Measurements from ENCODE around the gene C6orf89.

C6orf89 gene

GRCh38 chr6:36840432-36841403, 45.0 kb upstream of the C6orf89 start:
- Histone ChIP-seq H3K4me3 (peak overlapping the region; percentile 77; the same call in 1 of the 2 replicates), H3K36me3 (ENCODE audit: insufficient read depth, low read length) (no peaks in the 10 kb centered on the region), H3K9me3 (ENCODE audit: low read depth, low read length) (no peaks in the 10 kb centered on the region), H3K9ac (ENCODE audit: insufficient read length) (no peak overlapping the region), H3K27ac (no peak overlapping the region)
- no peak for DNase-seq (ENCODE audit: low read depth, low spot score)
- TF ChIP-seq POLR2AphosphoS5 (IDR thresholded peaks at IDR 0.05; ENCODE audit: borderline replicate concordance, low read depth, low read length) (no peak), FOXP2 (optimal IDR thresholded peaks at IDR 0.05; ENCODE audit: control extremely low read depth, extremely low read length, insufficient read depth) (no peak), EZH2 (IDR thresholded peaks at IDR 0.05) (no peak)

- DNase-seq (ENCODE audit: low read depth, low spot score) = no peak
Observed at GRCh38 chr6:36841756-36842155, 44.0 kb upstream of the C6orf89 start.

GRCh38 chr6:36843170-36843569, 42.6 kb upstream of the C6orf89 start:
- TF ChIP-seq POLR2AphosphoS5 (IDR thresholded peaks at IDR 0.05; ENCODE audit: borderline replicate concordance, low read depth, low read length) (no peak), FOXP2 (optimal IDR thresholded peaks at IDR 0.05; ENCODE audit: control extremely low read depth, extremely low read length, insufficient read depth) (no peak), EZH2 (IDR thresholded peaks at IDR 0.05) (no peak)
- H3K36me3 ChIP-seq (ENCODE audit: insufficient read depth, low read length) = no peaks in the 10 kb centered on the region
- H3K9me3 ChIP-seq (ENCODE audit: low read depth, low read length) = no peaks in the 10 kb centered on the region
- H3K27ac ChIP-seq = no peak overlapping the region
- no peak overlapping the region for H3K9ac ChIP-seq (ENCODE audit: insufficient read length)
- H3K4me3 ChIP-seq = no peak overlapping the region
- DNase-seq (ENCODE audit: low read depth, low spot score) = no peak

More at GRCh38 chr6:36841756-36842155, 44.0 kb upstream of the C6orf89 start:
- no peaks in the 10 kb centered on the region for H3K36me3 ChIP-seq (ENCODE audit: insufficient read depth, low read length)
- no peak overlapping the region for H3K27ac ChIP-seq
- TF ChIP-seq FOXP2 (optimal IDR thresholded peaks at IDR 0.05; ENCODE audit: control extremely low read depth, extremely low read length, insufficient read depth) = no peak
- TF ChIP-seq POLR2AphosphoS5 (IDR thresholded peaks at IDR 0.05; ENCODE audit: borderline replicate concordance, low read depth, low read length) = no peak
- TF ChIP-seq EZH2 (IDR thresholded peaks at IDR 0.05) = no peak
- no peak overlapping the region for H3K9ac ChIP-seq (ENCODE audit: insufficient read length)
- no peaks in the 10 kb centered on the region for H3K9me3 ChIP-seq (ENCODE audit: low read depth, low read length)
- H3K4me3 ChIP-seq = no peak overlapping the region

DNA sequence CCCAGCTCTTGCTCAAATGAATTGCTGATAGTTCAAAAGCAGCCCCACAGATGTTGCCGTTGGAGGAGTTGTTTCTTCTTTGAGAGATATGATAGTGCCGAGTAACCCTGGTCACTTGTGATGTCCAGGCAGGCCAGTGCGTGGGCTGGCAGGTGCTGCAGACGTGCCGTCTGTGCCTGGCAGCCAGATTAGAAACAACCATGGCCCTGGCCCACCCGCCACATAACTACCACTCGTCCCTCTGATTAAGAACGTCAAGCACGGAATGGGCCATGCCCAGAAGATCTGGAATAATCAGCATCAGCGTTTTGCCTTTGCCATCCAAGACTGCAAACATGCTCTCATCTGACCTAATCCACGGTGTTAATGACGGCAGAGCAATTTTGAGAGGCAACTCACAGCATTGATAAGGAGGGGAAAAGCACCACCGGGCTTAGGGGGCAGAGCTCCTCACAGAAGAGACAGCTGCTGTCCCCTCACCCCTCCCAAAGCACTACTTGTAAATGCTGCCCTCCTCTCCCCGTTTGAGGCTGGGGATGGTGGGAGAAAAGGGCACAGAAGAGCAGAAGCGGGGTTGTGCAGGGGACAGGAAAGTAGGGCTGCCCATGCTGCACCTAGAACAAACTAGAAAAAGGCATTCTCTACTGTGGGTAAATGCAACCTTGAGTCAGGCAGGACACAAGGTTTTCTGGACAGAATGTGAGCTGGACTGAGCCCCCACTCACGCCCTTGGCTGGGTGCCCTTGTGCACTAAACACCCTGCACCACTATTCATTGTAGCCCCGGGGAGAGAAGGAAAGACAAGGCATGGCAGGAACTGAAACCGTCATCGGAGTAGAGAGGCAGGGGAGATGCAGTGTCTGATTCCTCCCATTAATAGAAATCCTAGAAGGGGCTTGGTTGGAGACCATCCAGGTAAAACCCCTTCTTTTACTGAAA, 41.3 kb upstream of the C6orf89 start:
- no peak overlapping the region for H3K9ac ChIP-seq (ENCODE audit: insufficient read length)
- no peaks in the 10 kb centered on the region for H3K9me3 ChIP-seq (ENCODE audit: low read depth, low read length)
- H3K36me3 ChIP-seq (ENCODE audit: insufficient read depth, low read length) = no peaks in the 10 kb centered on the region
- TF ChIP-seq FOXP2 (optimal IDR thresholded peaks at IDR 0.05; ENCODE audit: control extremely low read depth, extremely low read length, insufficient read depth) = no peak
- no peak for TF ChIP-seq EZH2 (IDR thresholded peaks at IDR 0.05)
- no peak for TF ChIP-seq POLR2AphosphoS5 (IDR thresholded peaks at IDR 0.05; ENCODE audit: borderline replicate concordance, low read depth, low read length)
- H3K4me3 ChIP-seq = no peak overlapping the region
- no peak for DNase-seq (ENCODE audit: low read depth, low spot score)
- no peak overlapping the region for H3K27ac ChIP-seq

DNA sequence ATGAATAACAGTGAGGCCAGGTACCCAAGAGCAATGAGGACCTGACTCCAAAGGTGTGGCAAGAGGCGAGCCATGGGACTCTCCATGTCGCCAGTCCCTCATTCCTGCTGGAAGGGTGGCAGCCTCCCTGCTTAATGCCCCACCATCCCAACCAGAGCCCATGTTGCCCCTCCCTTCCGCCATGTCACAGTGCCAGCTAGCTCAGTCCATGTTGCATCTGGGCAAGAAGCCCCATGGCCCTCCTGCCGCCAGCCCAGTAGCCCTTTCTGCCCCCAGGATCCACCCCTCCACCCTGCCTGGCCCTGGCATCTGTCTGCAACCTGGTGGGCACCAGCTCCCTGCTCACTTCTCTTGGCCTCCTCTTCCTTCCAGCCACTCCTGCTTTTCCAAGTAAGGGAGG, 40.5 kb upstream of the C6orf89 start:
- no peaks in the 10 kb centered on the region for H3K36me3 ChIP-seq (ENCODE audit: insufficient read depth, low read length)
- no peak for TF ChIP-seq FOXP2 (optimal IDR thresholded peaks at IDR 0.05; ENCODE audit: control extremely low read depth, extremely low read length, insufficient read depth)
- no peak for TF ChIP-seq EZH2 (IDR thresholded peaks at IDR 0.05)
- H3K27ac ChIP-seq = no peak overlapping the region
- no peak overlapping the region for H3K9ac ChIP-seq (ENCODE audit: insufficient read length)
- no peaks in the 10 kb centered on the region for H3K9me3 ChIP-seq (ENCODE audit: low read depth, low read length)
- no peak for DNase-seq (ENCODE audit: low read depth, low spot score)
- H3K4me3 ChIP-seq = no peak overlapping the region

DNA sequence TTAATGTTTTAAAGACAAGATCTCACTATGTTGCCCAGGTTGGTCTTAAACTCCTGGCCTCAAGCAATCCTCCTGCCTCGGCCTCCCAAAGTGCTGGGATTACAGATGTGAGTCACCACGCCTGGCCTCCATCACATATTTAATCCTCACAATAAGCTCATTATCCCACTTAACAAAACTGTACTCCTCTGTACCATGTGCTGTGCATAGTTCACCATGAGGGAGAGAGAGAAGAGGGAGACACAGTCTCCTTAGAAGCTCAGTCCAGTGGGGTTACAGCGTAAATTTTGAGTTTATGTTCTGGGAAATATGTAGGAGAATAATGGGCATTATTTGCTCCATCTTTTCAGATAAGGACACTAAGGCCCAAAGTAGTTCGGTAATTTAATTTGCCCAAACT, 38.6 kb upstream of the C6orf89 start:
- no peak for DNase-seq (ENCODE audit: low read depth, low spot score)
- no peak for TF ChIP-seq POLR2AphosphoS5 (IDR thresholded peaks at IDR 0.05; ENCODE audit: borderline replicate concordance, low read depth, low read length)
- no peak for TF ChIP-seq FOXP2 (optimal IDR thresholded peaks at IDR 0.05; ENCODE audit: control extremely low read depth, extremely low read length, insufficient read depth)
- no peak for TF ChIP-seq EZH2 (IDR thresholded peaks at IDR 0.05)
- no peak overlapping the region for H3K9ac ChIP-seq (ENCODE audit: insufficient read length)
- H3K36me3 ChIP-seq (ENCODE audit: insufficient read depth, low read length) = no peaks in the 10 kb centered on the region
- no peaks in the 10 kb centered on the region for H3K9me3 ChIP-seq (ENCODE audit: low read depth, low read length)
- no peak overlapping the region for H3K4me3 ChIP-seq
- H3K27ac ChIP-seq = no peak overlapping the region

DNA sequence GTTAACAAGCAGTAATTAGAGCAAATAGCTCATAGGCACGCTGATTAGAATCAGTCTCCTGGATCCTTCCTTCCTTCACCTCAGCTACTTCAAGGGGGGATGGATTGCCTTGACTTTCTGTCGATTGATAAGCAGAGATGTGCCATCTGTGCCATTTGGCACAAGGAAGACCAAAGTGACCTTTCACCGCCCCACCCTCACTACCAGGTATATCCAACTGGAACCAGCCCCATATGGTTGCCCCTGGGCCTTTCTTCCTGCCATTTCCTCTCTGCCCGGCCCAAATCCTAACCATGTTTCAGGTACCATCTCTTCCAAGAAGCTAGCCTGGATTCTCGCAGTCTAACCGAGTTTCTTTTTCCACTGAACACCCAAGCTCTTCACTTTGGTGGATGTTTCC, 37.8 kb upstream of the C6orf89 start:
- TF ChIP-seq FOXP2 (optimal IDR thresholded peaks at IDR 0.05; ENCODE audit: control extremely low read depth, extremely low read length, insufficient read depth) (no peak), EZH2 (IDR thresholded peaks at IDR 0.05) (no peak), POLR2AphosphoS5 (IDR thresholded peaks at IDR 0.05; ENCODE audit: borderline replicate concordance, low read depth, low read length) (no peak)
- H3K27ac ChIP-seq = no peak overlapping the region
- peaks cover 5% of the 10 kb centered on the region; the same call in 1 of the 2 replicates for H3K36me3 ChIP-seq (ENCODE audit: insufficient read depth, low read length)
- DNase-seq (ENCODE audit: low read depth, low spot score) = no peak
- no peaks in the 10 kb centered on the region for H3K9me3 ChIP-seq (ENCODE audit: low read depth, low read length)
- no peak overlapping the region for H3K9ac ChIP-seq (ENCODE audit: insufficient read length)
- no peak overlapping the region for H3K4me3 ChIP-seq

All from SK-N-MC (cell line).